Measurements from ENCODE around the gene CALB2. TPM values are rescaled to one million over a fixed set of nuclear protein-coding genes. Genes with fewer than 3 reads are reported as not detected.

Gene CALB2
- total and polyA plus RNA-seq, 2 of the 8 experiments (the other 6 are each of a cell fraction or from before 2014, with no cell fraction given), result 1.9 to 2.6 TPM

DNA sequence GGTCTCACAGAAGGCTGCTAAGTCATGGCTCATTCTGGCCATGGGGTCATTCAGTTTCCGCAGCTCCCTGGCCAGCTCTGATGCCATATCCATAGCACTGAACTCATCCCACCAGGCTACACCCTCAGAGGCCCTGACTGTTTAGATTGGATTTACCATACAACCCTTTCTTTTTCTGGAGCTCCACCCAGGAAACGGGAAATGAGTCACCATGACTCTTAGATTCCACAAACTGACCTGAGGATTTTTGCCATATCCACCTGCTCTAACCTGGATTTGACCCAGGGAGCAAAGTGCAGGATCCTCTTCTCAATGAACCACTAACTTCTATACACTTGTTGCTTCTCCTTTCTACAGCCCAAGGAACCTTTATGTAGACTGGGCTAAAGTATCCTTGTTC lies 20.3 kb upstream of the CALB2 start:
- Histone ChIP-seq H3K4ac (replicated peaks; ENCODE audit: insufficient read length, low read depth, low read length) (no peak overlapping the region), H3K9me3 (ENCODE audit: insufficient read depth in 2 of 2, low read depth in 1 of 2, low read length in 1 of 2) (no peaks in the 10 kb centered on the region), H3K36me3 (ENCODE audit: control insufficient read depth in 2 of 4, insufficient read depth in 4 of 4, low read length in 3 of 4) (no peaks in the 10 kb centered on the region), H3K14ac (ENCODE audit: insufficient read length) (no peak overlapping the region), H3K79me1 (ENCODE audit: low read depth, low read length) (no peaks in the 10 kb centered on the region), H3K23me2 (ENCODE audit: low read depth, low read length) (no peaks in the 10 kb centered on the region), H2BK5ac (ENCODE audit: low read depth, low read length) (no peak overlapping the region), H3K27ac (ENCODE audit: low read depth, low read length) (no peak overlapping the region), H3K79me2 (ENCODE audit: control insufficient read depth in 1 of 2, insufficient read depth in 2 of 2, low read length in 2 of 2) (no peaks in the 10 kb centered on the region), H2BK20ac (ENCODE audit: low read length) (no peak overlapping the region), H3K4me1 (replicated peaks in 1 of 4; ENCODE audit: control insufficient read depth in 3 of 4, insufficient read depth in 4 of 4, low read length in 3 of 4) (no peaks in the 10 kb centered on the region), H3K27me3 (replicated peaks in 1 of 4; ENCODE audit: control insufficient read depth in 3 of 4, extremely low read depth in 1 of 4, insufficient read depth in 3 of 4, low read length in 3 of 4) (no peaks in the 10 kb centered on the region; a peak in 1 of 7 replicates), H3K23ac (ENCODE audit: insufficient read length) (no peak overlapping the region), H3K4me3 (ENCODE audit: extremely low read depth in 1 of 4, insufficient read depth in 2 of 4, low read depth in 3 of 4, low read length in 4 of 4) (no peak overlapping the region), H4K5ac (ENCODE audit: insufficient read length, low read depth, low read length) (no peak overlapping the region), H3K4me2 (ENCODE audit: insufficient read depth in 1 of 2, low read depth in 2 of 2, low read length in 2 of 2) (no peak overlapping the region), H2BK120ac (replicated peaks; ENCODE audit: low read depth, low read length) (no peak overlapping the region), H3K56ac (replicated peaks; ENCODE audit: insufficient read length, low read depth, low read length) (no peak overlapping the region), H4K8ac (ENCODE audit: extremely low read depth, insufficient read depth, low read length) (no peak overlapping the region), H3K9ac (replicated peaks in 1 of 4; ENCODE audit: extremely low read depth in 1 of 4, low read depth in 3 of 4, low read length in 3 of 4) (no peak overlapping the region), H4K91ac (replicated peaks; ENCODE audit: insufficient read length, low read length) (no peak overlapping the region), H2BK15ac (ENCODE audit: low read length) (no peak overlapping the region), H3K18ac (ENCODE audit: extremely low read depth, low read length) (no peak overlapping the region), H2BK12ac (ENCODE audit: low read depth, low read length) (no peak overlapping the region), H2AFZ (ENCODE audit: low read length) (0 out of 2 replicates have a peak overlapping the region, but pooled peaks have one; percentile 10), H2AK5ac (ENCODE audit: low read depth, low read length) (no peak overlapping the region), H4K20me1 (replicated peaks in 1 of 2; ENCODE audit: control insufficient read depth in 1 of 2, insufficient read depth in 2 of 2, low read length in 2 of 2) (peaks cover 0 to 2% of the 10 kb centered on the region in 2 experiments)
- WGBS, 2 experiments (ENCODE audit: extremely low coverage in 1 of 2, insufficient coverage in 1 of 2, insufficient read length in 1 of 2, insufficient replicate concordance in 2 of 2, low coverage in 1 of 2, low lambda C conversion rate in 2 of 2, missing lambda C conversion rate in 1 of 2), result 82% methylated on average over 2 of the region's 2 CpGs; no CpG with 5 or more reads in 1 of the 2 experiments
- POLR2A ChIA-PET (ENCODE audit: partially characterized antibody), result no interaction called here
- CTCF ChIA-PET (ENCODE audit: partially characterized antibody), result interaction anchor here (1.0 to 1.4 kb wide), 3 partner anchors 19 to 74 kb away, joined by 3 to 6 read pairs (median 3); no protein-coding TSS in a partner anchor
- DNase-seq (ENCODE audit: low read depth in 1 of 2, low spot score in 2 of 2) (no peak), FAIRE-seq (no peak)

Data from H1 (cell line).